GM03348 (cell line): Measurements from ENCODE around the gene FAM83D.

Source experiments
- DNase-seq: peaks from one replicate; pipeline ENCODE4 v3.0.0; 2012; ENCODE audit warnings: low spot score

FAM83D gene

GRCh38 chr20:38894091-38894847 lies 31.9 kb upstream of the FAM83D start:
- DNase-seq: peak; percentile 16

- DNase-seq: no peak
Measured at GRCh38 chr20:38895098-38895949, 30.9 kb upstream of the FAM83D start.

- no peak for DNase-seq
Measured at GRCh38 chr20:38896009-38896594, 30.1 kb upstream of the FAM83D start.

- no peak for DNase-seq
Measured at GRCh38 chr20:38897267-38897666, 28.9 kb upstream of the FAM83D start.

GRCh38 chr20:38900606-38901005 lies 25.6 kb upstream of the FAM83D start:
- no peak for DNase-seq

- DNase-seq: no peak
Measured at GRCh38 chr20:38902601-38903000, 23.6 kb upstream of the FAM83D start.

GRCh38 chr20:38903335-38903734 lies 22.9 kb upstream of the FAM83D start:
- DNase-seq: no peak

- DNase-seq: no peak
Measured at GRCh38 chr20:38905375-38905774, 20.8 kb upstream of the FAM83D start.

GRCh38 chr20:38907918-38908677 lies 18.1 kb upstream of the FAM83D start:
- DNase-seq: no peak

- DNase-seq: no peak
Measured at GRCh38 chr20:38915355-38915754, 10.9 kb upstream of the FAM83D start.

GRCh38 chr20:38917657-38918056 lies 8.6 kb upstream of the FAM83D start:
- DNase-seq: no peak

GRCh38 chr20:38918172-38918571 lies 8.0 kb upstream of the FAM83D start:
- DNase-seq: no peak

- no peak for DNase-seq
Measured at GRCh38 chr20:38919683-38920082, 6.5 kb upstream of the FAM83D start.

GRCh38 chr20:38920411-38920810 lies 5.8 kb upstream of the FAM83D start:
- no peak for DNase-seq

- DNase-seq: no peak
Measured at GRCh38 chr20:38920851-38921250, 5.4 kb upstream of the FAM83D start.

- no peak for DNase-seq
Measured at GRCh38 chr20:38924718-38925117, 1.5 kb upstream of the FAM83D start.

GRCh38 chr20:38926934-38927616 lies 858 bp downstream of the FAM83D start:
- peak; percentile 22 for DNase-seq

- DNase-seq: no peak
Measured at GRCh38 chr20:38927902-38928578, 1.8 kb downstream of the FAM83D start.

- DNase-seq: no peak
Measured at GRCh38 chr20:38930242-38930569, 4.0 kb downstream of the FAM83D start.

GRCh38 chr20:38931984-38932383 lies 5.8 kb downstream of the FAM83D start:
- no peak for DNase-seq

GRCh38 chr20:38932457-38933120 lies 6.4 kb downstream of the FAM83D start:
- DNase-seq: peak; percentile 24
